MM.1S (cell line): ENCODE data around the gene KCNQ5.

Experiments
- CTCF ChIP-seq: fragments of 300-600 bp; sonication (generic); IDR thresholded peaks from 2 replicates; pipeline ENCODE4 v1.5.1; 2016; ENCODE audit warnings: antibody characterized with exemption, low read length, mixed read lengths
- EZH2phosphoT487 ChIP-seq: fragments of 300-600 bp; sonication (generic); IDR thresholded peaks from 2 replicates; pipeline ENCODE4 v1.6.1; 2018; ENCODE audit warnings: antibody characterized with exemption, low read length

GRCh38 chr6:72946774-72947173 lies 324.9 kb downstream of the KCNQ5 start:
- TF ChIP-seq CTCF (no peak), EZH2phosphoT487 (no peak)
